OCI-LY1 (cell line): ENCODE results near the gene PRPF31.

Experiments
- H2AFZ ChIP-seq: fragments of 200-600 bp; sonication (generic), shearing (Covaris generic); 2 replicates; pipeline ENCODE4 v1.6.0; 2014; ENCODE audit warnings: antibody characterized with exemption, mild to moderate bottlenecking, low read length
- H3F3A ChIP-seq: fragments of 200-600 bp; sonication (generic), shearing (Covaris generic); 2 replicates; pipeline ENCODE4 v1.6.0; 2014; ENCODE audit warnings: mild to moderate bottlenecking, antibody characterized with exemption, low read length, moderate library complexity; ENCODE audit not compliant: insufficient read depth
- H3K27ac ChIP-seq: fragments of 200-600 bp; sonication (generic); 2 replicates; pipeline ENCODE4 v1.5.1; 2014; ENCODE audit warnings: low read length, mixed run types, mild to moderate bottlenecking, low read depth; ENCODE audit not compliant: poor library complexity, severe bottlenecking
- H3K27me3 ChIP-seq: fragments of 200-600 bp; sonication (generic); 2 replicates; pipeline ENCODE4 v1.6.0; 2014; ENCODE audit warnings: antibody characterized with exemption, mild to moderate bottlenecking, low read length, moderate library complexity; ENCODE audit not compliant: insufficient read depth
- H3K36me3 ChIP-seq: fragments of 200-600 bp; sonication (generic); 2 replicates; pipeline ENCODE4 v1.6.1; 2014; ENCODE audit warnings: mild to moderate bottlenecking, antibody characterized with exemption, low read length, moderate library complexity, mixed read lengths; ENCODE audit not compliant: insufficient read depth
- H3K4me1 ChIP-seq: fragments of 200-600 bp; sonication (generic); 2 replicates; pipeline ENCODE4 v1.5.1; 2014; ENCODE audit warnings: mild to moderate bottlenecking, low read length, moderate library complexity; ENCODE audit not compliant: insufficient read depth, severe bottlenecking
- H3K4me2 ChIP-seq: fragments of 200-600 bp; sonication (generic), shearing (Covaris generic); 2 replicates; pipeline ENCODE4 v1.6.1; 2014; ENCODE audit warnings: low read length
- H3K4me3 ChIP-seq: fragments of 200-600 bp; sonication (generic); 2 replicates; pipeline ENCODE4 v1.5.1; 2014; ENCODE audit warnings: low read length, low read depth, mild to moderate bottlenecking, mixed read lengths; ENCODE audit not compliant: poor library complexity, severe bottlenecking
- H3K79me2 ChIP-seq: fragments of 200-600 bp; shearing (Covaris generic); 2 replicates; pipeline ENCODE4 v1.6.1; 2016; ENCODE audit warnings: mixed run types, low read length, mixed read lengths; ENCODE audit not compliant: insufficient read depth
- H3K9ac ChIP-seq: fragments of 200-600 bp; sonication (generic), shearing (Covaris generic); 2 replicates; pipeline ENCODE4 v1.6.1; 2014; ENCODE audit warnings: mild to moderate bottlenecking, low read length, mixed read lengths
- H3K9me2 ChIP-seq: fragments of 200-600 bp; sonication (generic), shearing (Covaris generic); 2 replicates; pipeline ENCODE4 v1.6.1; 2014; ENCODE audit warnings: low read depth, mild to moderate bottlenecking, low read length, mixed read lengths
- H3K9me3 ChIP-seq: fragments of 200-600 bp; shearing (Covaris generic); 2 replicates; pipeline ENCODE4 v1.6.1; 2014; ENCODE audit warnings: low read length, mixed read lengths
- H4K20me1 ChIP-seq: fragments of 200-600 bp; sonication (generic), shearing (Covaris generic); 2 replicates; pipeline ENCODE4 v1.6.0; 2016; ENCODE audit warnings: mild to moderate bottlenecking, low read length; ENCODE audit not compliant: insufficient read depth
- EZH2 ChIP-seq: fragments of 200-600 bp; sonication (generic), shearing (Covaris generic); IDR thresholded peaks from 2 replicates; pipeline ENCODE4 v1.8.0; 2017; ENCODE audit warnings: borderline replicate concordance, mixed run types, mild to moderate bottlenecking, antibody characterized with exemption, low read length, moderate library complexity, mixed read lengths
- TF ChIP-seq, protein P1 (sequence below): fragments of 200-600 bp; sonication (generic), shearing (Covaris generic); IDR thresholded peaks from 2 replicates; pipeline ENCODE4 v1.5.1; 2017; ENCODE audit warnings: mild to moderate bottlenecking, antibody characterized with exemption, low read length, moderate library complexity, mixed read lengths

The PRPF31 gene

GRCh38 chr19:54160854-54161253 lies 45.3 kb downstream of the PRPF31 start:
- no peaks in the 10 kb centered on the region for H3K9me3 ChIP-seq
- no peaks in the 10 kb centered on the region for H3F3A ChIP-seq
- no peaks in the 10 kb centered on the region for H3K79me2 ChIP-seq
- no peaks in the 10 kb centered on the region for H3K9me2 ChIP-seq
- peak overlapping the region; percentile 73 for H3K9ac ChIP-seq
- no peak overlapping the region for H2AFZ ChIP-seq
- H3K27ac ChIP-seq, result peak overlapping the region; percentile 41
- H3K27me3 ChIP-seq, result no peaks in the 10 kb centered on the region
- no peak for TF ChIP-seq EZH2
- TF ChIP-seq, protein P1, sequence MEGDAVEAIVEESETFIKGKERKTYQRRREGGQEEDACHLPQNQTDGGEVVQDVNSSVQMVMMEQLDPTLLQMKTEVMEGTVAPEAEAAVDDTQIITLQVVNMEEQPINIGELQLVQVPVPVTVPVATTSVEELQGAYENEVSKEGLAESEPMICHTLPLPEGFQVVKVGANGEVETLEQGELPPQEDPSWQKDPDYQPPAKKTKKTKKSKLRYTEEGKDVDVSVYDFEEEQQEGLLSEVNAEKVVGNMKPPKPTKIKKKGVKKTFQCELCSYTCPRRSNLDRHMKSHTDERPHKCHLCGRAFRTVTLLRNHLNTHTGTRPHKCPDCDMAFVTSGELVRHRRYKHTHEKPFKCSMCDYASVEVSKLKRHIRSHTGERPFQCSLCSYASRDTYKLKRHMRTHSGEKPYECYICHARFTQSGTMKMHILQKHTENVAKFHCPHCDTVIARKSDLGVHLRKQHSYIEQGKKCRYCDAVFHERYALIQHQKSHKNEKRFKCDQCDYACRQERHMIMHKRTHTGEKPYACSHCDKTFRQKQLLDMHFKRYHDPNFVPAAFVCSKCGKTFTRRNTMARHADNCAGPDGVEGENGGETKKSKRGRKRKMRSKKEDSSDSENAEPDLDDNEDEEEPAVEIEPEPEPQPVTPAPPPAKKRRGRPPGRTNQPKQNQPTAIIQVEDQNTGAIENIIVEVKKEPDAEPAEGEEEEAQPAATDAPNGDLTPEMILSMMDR, result no peak
- peaks cover 28% of the 10 kb centered on the region for H3K4me1 ChIP-seq
- peak overlapping the region; percentile 69 for H3K4me3 ChIP-seq
- H4K20me1 ChIP-seq, result no peaks in the 10 kb centered on the region
- peaks cover 19% of the 10 kb centered on the region for H3K36me3 ChIP-seq
- peak overlapping the region; percentile 74 for H3K4me2 ChIP-seq

GRCh38 chr19:54162241-54162805 lies 46.8 kb downstream of the PRPF31 start:
- H3K4me2 ChIP-seq, result peak overlapping the region; percentile 74
- peak overlapping the region; percentile 38 for H3K4me3 ChIP-seq

DNA sequence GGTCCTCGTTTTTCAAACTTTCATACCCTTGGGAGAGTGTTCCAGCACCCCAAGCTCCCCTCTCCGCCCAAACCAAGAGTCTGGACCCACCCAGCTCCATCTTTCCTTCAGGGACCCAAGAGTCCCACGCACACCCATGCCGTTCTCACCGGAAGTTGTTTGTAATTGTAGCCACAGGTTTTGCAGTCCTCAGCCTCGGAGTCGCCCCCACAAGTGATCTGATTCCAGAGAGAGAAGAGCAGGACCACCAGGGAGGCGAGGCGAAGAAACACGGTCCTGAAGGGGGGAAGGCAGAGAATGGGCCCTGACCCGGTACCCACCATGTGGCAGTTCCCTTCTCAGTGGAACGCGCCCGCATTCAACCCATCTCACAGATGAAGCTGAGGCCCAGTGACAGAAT lies 47.3 kb downstream of the PRPF31 start:
- H3K4me1 ChIP-seq, result peaks cover 32% of the 10 kb centered on the region
- no peak overlapping the region for H3K9ac ChIP-seq
- no peak overlapping the region for H2AFZ ChIP-seq
- no peak for TF ChIP-seq EZH2
- TF ChIP-seq, protein P1, result no peak
- no peaks in the 10 kb centered on the region for H4K20me1 ChIP-seq
- no peaks in the 10 kb centered on the region for H3K27me3 ChIP-seq
- no peaks in the 10 kb centered on the region for H3K79me2 ChIP-seq
- H3K4me3 ChIP-seq, result no peak overlapping the region
- H3K36me3 ChIP-seq, result peaks cover 2% of the 10 kb centered on the region
- H3K27ac ChIP-seq, result no peak overlapping the region
- H3K9me3 ChIP-seq, result no peaks in the 10 kb centered on the region
- no peaks in the 10 kb centered on the region for H3K9me2 ChIP-seq
- H3F3A ChIP-seq, result no peaks in the 10 kb centered on the region
- H3K4me2 ChIP-seq, result no peak overlapping the region

More at GRCh38 chr19:54162241-54162805, 46.8 kb downstream of the PRPF31 start:
- H3K79me2 ChIP-seq, result no peaks in the 10 kb centered on the region
- H3F3A ChIP-seq, result no peaks in the 10 kb centered on the region
- no peaks in the 10 kb centered on the region for H4K20me1 ChIP-seq
- no peak overlapping the region for H3K9ac ChIP-seq
- H3K9me3 ChIP-seq, result no peaks in the 10 kb centered on the region
- no peak overlapping the region for H2AFZ ChIP-seq
- H3K36me3 ChIP-seq, result peaks cover 4% of the 10 kb centered on the region
- no peak overlapping the region for H3K27ac ChIP-seq
- no peaks in the 10 kb centered on the region for H3K27me3 ChIP-seq
- TF ChIP-seq, protein P1, result no peak
- TF ChIP-seq EZH2, result no peak
- H3K9me2 ChIP-seq, result no peaks in the 10 kb centered on the region
- peaks cover 32% of the 10 kb centered on the region for H3K4me1 ChIP-seq
